ENCODE results near the gene COX7C.

Gene COX7C

DNA sequence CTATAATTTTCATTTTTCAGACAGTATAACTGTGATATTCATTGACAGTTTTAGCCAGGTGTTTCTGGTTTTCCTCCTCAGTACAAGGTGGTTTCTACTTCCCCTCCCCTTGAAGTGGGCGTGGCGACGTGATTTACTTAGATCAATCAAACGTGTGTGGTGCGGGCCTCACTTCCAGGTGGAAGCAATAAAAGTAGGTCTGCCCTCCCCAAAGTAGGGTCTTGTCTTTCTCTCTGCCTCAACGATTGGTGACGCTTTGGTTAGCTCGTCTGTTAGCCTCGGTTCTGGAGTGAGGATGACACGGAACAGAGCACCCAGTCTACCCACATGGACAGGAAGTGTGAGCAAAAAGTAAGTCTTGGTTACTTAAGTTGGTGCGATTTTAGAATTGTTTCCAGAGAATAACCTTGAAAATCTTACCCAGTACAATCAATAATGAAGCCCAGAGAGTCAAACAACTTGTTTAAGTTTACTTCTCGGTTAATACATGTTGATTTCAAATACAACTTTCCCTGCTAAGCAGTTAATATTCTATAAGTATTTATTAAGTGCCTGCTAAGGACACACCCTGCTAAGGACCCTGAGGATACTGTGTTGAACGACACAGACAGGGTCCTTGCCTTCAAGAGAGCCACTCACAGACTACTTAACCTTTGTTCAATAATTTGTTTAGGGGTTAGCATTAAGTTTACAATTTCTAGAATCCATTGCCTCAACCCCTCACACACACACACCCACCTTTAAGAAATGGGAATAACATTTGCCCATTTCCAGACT is 48.4 kb downstream of the COX7C start:
- no peak for DNase-seq

GRCh38 chr5:86666981-86667380 is 49.2 kb downstream of the COX7C start:
- no peak for DNase-seq

Measured in hippocampal formation (tissue), 2 donors.